ENCODE results near the gene LY6G6D. TPM values are rescaled to one million over a fixed set of nuclear protein-coding genes. Genes with fewer than 3 reads are reported as not detected.

The LY6G6D gene
- polyA plus RNA-seq, 4 donors = 0.82 TPM; not detected in 3

GRCh38 chr6:31717499-31718222, 2.5 kb downstream of the LY6G6D start:
- no peak for DNase-seq (ENCODE audit: low read depth in 4 of 4, low spot score in 3 of 4)

- no peak for DNase-seq (ENCODE audit: low read depth in 4 of 4, low spot score in 3 of 4)
Observed at GRCh38 chr6:31718265-31718664, 3.1 kb downstream of the LY6G6D start.

- no peak for DNase-seq (ENCODE audit: low read depth in 4 of 4, low spot score in 3 of 4)
Observed at GRCh38 chr6:31719001-31719400, 3.9 kb downstream of the LY6G6D start.

GRCh38 chr6:31720196-31720770, 5.1 kb downstream of the LY6G6D start:
- no peak for DNase-seq (ENCODE audit: low read depth in 4 of 4, low spot score in 3 of 4)

GRCh38 chr6:31721351-31722020, 6.3 kb downstream of the LY6G6D start, which contains the start of gene LY6G6C:
Gene LY6G6C, minus strand, starts transcription at chr6:31721746. Its CDS starts 67 bp downstream, at chr6:31721679.
- no peak for DNase-seq (ENCODE audit: low read depth in 4 of 4, low spot score in 3 of 4)

GRCh38 chr6:31722173-31722572, 7.0 kb downstream of the LY6G6D start:
- DNase-seq (ENCODE audit: low read depth in 4 of 4, low spot score in 3 of 4) = no peak

GRCh38 chr6:31723245-31723979, 8.3 kb downstream of the LY6G6D start, which contains the start of gene MPIG6B:
Gene MPIG6B, plus strand, starts transcription at chr6:31723373. Its CDS starts 11 bp downstream, at chr6:31723384.
- DNase-seq (ENCODE audit: low read depth in 4 of 4, low spot score in 3 of 4) = no peak

GRCh38 chr6:31723980-31724691, 9.0 kb downstream of the LY6G6D start:
- no peak for DNase-seq (ENCODE audit: low read depth in 4 of 4, low spot score in 3 of 4)

- DNase-seq (ENCODE audit: low read depth in 4 of 4, low spot score in 3 of 4) = no peak
Observed at GRCh38 chr6:31725502-31726350, 10.6 kb downstream of the LY6G6D start.

- DNase-seq (ENCODE audit: low read depth in 4 of 4, low spot score in 3 of 4) = no peak
Observed at GRCh38 chr6:31727034-31727716, 12.0 kb downstream of the LY6G6D start.

- DNase-seq (ENCODE audit: low read depth in 4 of 4, low spot score in 3 of 4) = no peak
Observed at GRCh38 chr6:31727717-31728671, 12.8 kb downstream of the LY6G6D start.

- no peak for DNase-seq (ENCODE audit: low read depth in 4 of 4, low spot score in 3 of 4)
Observed at GRCh38 chr6:31728767-31729514, 13.8 kb downstream of the LY6G6D start, which contains the start of gene DDAH2. Gene DDAH2, minus strand, starts transcription at chr6:31729299. Its CDS starts 138 bp downstream, at chr6:31729161.

GRCh38 chr6:31729515-31729978, 14.4 kb downstream of the LY6G6D start:
- DNase-seq (ENCODE audit: low read depth in 4 of 4, low spot score in 3 of 4) = peak in 3 of 4 donors; percentile 87 to 91 (median 89)

GRCh38 chr6:31729979-31730630, 15.0 kb downstream of the LY6G6D start:
- peak in 3 of 4 donors; percentile 85 to 88 (median 87) for DNase-seq (ENCODE audit: low read depth in 4 of 4, low spot score in 3 of 4)

GRCh38 chr6:31730631-31731086, 15.5 kb downstream of the LY6G6D start:
- no peak for DNase-seq (ENCODE audit: low read depth in 4 of 4, low spot score in 3 of 4)

- DNase-seq (ENCODE audit: low read depth in 4 of 4, low spot score in 3 of 4) = no peak
Observed at GRCh38 chr6:31732029-31732428, 16.9 kb downstream of the LY6G6D start.

All from right renal pelvis (tissue), 4 donors.